Measurements from ENCODE around the gene KIF5C.

DNA sequence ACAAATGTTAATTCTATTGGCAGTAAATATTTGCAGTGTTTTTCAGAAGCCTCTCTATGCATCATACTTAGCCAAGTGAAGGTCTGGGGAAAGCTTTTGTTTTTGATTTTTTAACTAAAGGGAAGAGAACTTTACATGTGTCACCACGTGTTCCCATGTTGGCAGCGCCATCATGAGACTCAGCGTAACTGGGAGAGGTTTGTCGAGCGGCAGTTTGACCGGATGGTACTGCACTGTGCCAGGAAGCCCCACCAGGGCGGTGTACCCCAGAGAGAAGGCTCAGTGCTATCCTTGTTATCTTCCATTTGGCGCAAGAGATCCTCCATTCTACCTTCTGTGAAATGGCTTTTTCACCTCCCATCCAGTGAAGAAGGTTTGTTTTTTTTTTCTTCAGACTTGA, 38.5 kb downstream of the KIF5C start:
- TF ChIP-seq MEIS2 (CRISPR knock-in tag; IDR thresholded peaks at IDR 0.05) (no peak), ZNF775 (CRISPR knock-in tag; IDR thresholded peaks at IDR 0.05; ENCODE audit: borderline replicate concordance) (no peak)
